Gastrocnemius medialis (tissue), 4 donors: ENCODE data around the gene CSGALNACT2. TPM values are rescaled to one million over a fixed set of nuclear protein-coding genes. Genes with fewer than 3 reads are reported as not detected.

ENCODE experiments used
- ATAC-seq, 2 donors: fragments of 150-250 bp; one replicate each; pipeline ENCODE4 v1.9.1; 2016
- DNase-seq, 2 donors: peaks; one replicate each; pipeline ENCODE4 v3.0.0-alpha.2; 2019
- H3K27ac ChIP-seq, 4 donors: fragments of 200-600 bp; sonication (generic); 1 replicate in 1 of 4; 2 replicates in 3 of 4; pipeline ENCODE4 v1.5.1; 2016 to 2018; ENCODE audit warnings: mild to moderate bottlenecking in 2 of 4, moderate library complexity in 1 of 4
- H3K27me3 ChIP-seq, 3 donors: fragments of 200-600 bp; sonication (generic) in 2 of 3; 1 replicate in 1 of 3; 2 replicates in 2 of 3; pipeline versions ENCODE4 v1.5.1 to v1.6.0; 2016 to 2019; ENCODE audit warnings: mild to moderate bottlenecking in 1 of 3, moderate library complexity in 1 of 3
- H3K36me3 ChIP-seq, 2 donors: fragments of 200-600 bp; sonication (generic) in 1 of 2; one replicate each; pipeline ENCODE4 v1.5.1; 2017 to 2018
- H3K4me1 ChIP-seq, 2 donors: fragments of 200-600 bp; sonication (generic) in 1 of 2; one replicate each; pipeline ENCODE4 v1.5.1; 2016 to 2017; ENCODE audit warnings: mild to moderate bottlenecking in 2 of 2
- H3K4me3 ChIP-seq, 4 donors: fragments of 200-600 bp; sonication (generic) in 3 of 4; 1 replicate in 1 of 4; 2 replicates in 3 of 4; pipeline ENCODE4 v1.5.1; 2016 to 2019; ENCODE audit warnings: mild to moderate bottlenecking in 2 of 4
- H3K9me3 ChIP-seq, 3 donors: fragments of 200-600 bp; sonication (generic) in 2 of 3; 1 replicate in 1 of 3; 2 replicates in 2 of 3; pipeline ENCODE4 v1.5.1; 2016 to 2019
- POLR2A ChIP-seq, 2 donors: fragments of 450-650 bp; IDR thresholded peaks; one replicate each; pipeline ENCODE4 v1.6.1; 2017; ENCODE audit warnings: antibody characterized with exemption in 2 of 2, mild to moderate bottlenecking in 2 of 2, moderate library complexity in 2 of 2
- in situ Hi-C, 4 donors: fragments of 200-750 bp; cut with MboI; loops; one replicate each; pipeline versions ENCODE4 v1.15.0 to v1.8.0; 2017; ENCODE audit warnings: low sequenced_read_pairs in 4 of 4
- intact Hi-C: fragments of 100-400 bp; cut with DNase I; formaldehyde crosslinking; loops from one replicate; pipeline ENCODE4 v1.15.1; 2023; ENCODE audit warnings: low total_unique reads
- total RNA-seq, 4 donors: library from RNA; depleted of rRNA; stranded (reverse); fragments of >200 nt; gene quantifications; one replicate each; pipeline versions ENCODE4 v1.1.0 to v1.2.3, GENCODE V29; 2016
- TF ChIP-seq, protein P1 (sequence below), 5 experiments: fragments of 450-650 bp in 3 of 5; fragments of 200-600 bp in 2 of 5; sonication (generic) in 2 of 5; IDR thresholded peaks in 4 of 5; conservative IDR thresholded peaks in 1 of 5; 1 replicate in 4 of 5; 2 replicates in 1 of 5; pipeline ENCODE4 v1.5.1; 2016 to 2019; ENCODE audit warnings: antibody characterized with exemption in 5 of 5, mild to moderate bottlenecking in 3 of 5, moderate library complexity in 3 of 5

CSGALNACT2 gene
- total RNA-seq, 4 donors from 2014 or later: 12.3 to 17.3 (median 14.1) TPM

DNA sequence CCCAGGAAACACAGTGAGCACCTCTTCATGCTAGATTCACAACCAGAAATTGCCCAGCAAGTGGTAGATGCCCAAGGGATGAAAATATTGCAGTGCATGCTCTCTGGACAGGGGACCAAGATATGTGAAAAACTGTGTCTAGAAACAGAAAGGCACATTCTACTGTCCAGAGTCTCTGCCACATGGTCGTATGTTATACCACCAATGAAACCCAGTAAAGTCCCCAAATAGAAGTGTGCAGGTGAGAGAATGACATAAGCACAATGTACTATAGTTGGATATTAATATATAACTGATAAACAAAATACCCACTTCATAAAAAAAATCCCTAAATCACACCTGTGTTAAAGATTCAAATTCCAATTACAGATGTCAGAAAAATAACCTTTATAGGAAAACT, 84.8 kb downstream of the CSGALNACT2 start:
- Histone ChIP-seq H3K36me3 (no peaks in the 10 kb centered on the region), H3K27ac (no peak overlapping the region), H3K4me3 (no peak overlapping the region), H3K9me3 (no peaks in the 10 kb centered on the region), H3K27me3 (no peaks in the 10 kb centered on the region), H3K4me1 (no peaks in the 10 kb centered on the region)
- in situ Hi-C loops: no loop called here
- ATAC-seq: no peak
- intact Hi-C loops: no loop called here
- no peak for TF ChIP-seq POLR2A (IDR thresholded peaks at IDR 0.05)
- TF ChIP-seq, protein P1, sequence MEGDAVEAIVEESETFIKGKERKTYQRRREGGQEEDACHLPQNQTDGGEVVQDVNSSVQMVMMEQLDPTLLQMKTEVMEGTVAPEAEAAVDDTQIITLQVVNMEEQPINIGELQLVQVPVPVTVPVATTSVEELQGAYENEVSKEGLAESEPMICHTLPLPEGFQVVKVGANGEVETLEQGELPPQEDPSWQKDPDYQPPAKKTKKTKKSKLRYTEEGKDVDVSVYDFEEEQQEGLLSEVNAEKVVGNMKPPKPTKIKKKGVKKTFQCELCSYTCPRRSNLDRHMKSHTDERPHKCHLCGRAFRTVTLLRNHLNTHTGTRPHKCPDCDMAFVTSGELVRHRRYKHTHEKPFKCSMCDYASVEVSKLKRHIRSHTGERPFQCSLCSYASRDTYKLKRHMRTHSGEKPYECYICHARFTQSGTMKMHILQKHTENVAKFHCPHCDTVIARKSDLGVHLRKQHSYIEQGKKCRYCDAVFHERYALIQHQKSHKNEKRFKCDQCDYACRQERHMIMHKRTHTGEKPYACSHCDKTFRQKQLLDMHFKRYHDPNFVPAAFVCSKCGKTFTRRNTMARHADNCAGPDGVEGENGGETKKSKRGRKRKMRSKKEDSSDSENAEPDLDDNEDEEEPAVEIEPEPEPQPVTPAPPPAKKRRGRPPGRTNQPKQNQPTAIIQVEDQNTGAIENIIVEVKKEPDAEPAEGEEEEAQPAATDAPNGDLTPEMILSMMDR (IDR thresholded peaks at IDR 0.05 in 4 of 5, conservative IDR thresholded peaks at IDR 0.05 in 1 of 5): no peak
- no peak for DNase-seq

DNA sequence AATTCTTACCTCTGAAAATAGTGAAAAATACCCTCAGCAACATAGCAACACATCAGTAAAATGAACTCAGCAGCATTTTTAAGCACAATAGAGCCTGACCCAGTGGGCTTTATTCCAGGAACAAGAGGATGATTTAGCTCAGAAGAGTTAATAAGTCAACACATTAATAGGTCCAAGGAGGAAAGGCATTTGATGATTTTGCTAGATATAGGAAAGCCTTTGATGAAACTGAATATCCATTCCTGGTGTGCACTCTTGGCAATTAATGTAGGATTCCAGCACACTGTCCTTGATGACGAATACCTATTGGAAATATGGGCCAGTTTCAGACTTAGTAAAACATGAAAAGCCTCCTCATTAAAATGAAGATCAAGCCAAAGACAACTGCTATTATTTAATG, 86.1 kb downstream of the CSGALNACT2 start:
- H3K27me3 ChIP-seq: peaks cover 6 to 10% (median 8%) of the 10 kb centered on the region in 3 donors
- no peak for ATAC-seq
- no peaks in the 10 kb centered on the region for H3K4me1 ChIP-seq
- in situ Hi-C loops: no loop called here
- no peaks in the 10 kb centered on the region for H3K36me3 ChIP-seq
- no peak overlapping the region for H3K27ac ChIP-seq
- H3K4me3 ChIP-seq: no peak overlapping the region
- no peak for TF ChIP-seq POLR2A (IDR thresholded peaks at IDR 0.05)
- TF ChIP-seq, protein P1 (IDR thresholded peaks at IDR 0.05 in 4 of 5, conservative IDR thresholded peaks at IDR 0.05 in 1 of 5): no peak
- no peaks in the 10 kb centered on the region for H3K9me3 ChIP-seq
- no peak for DNase-seq
- intact Hi-C loops: no loop called here

GRCh38 chr10:43225004-43225786, 87.0 kb downstream of the CSGALNACT2 start:
- H3K9me3 ChIP-seq: no peaks in the 10 kb centered on the region
- H3K27ac ChIP-seq: no peak overlapping the region
- in situ Hi-C loops (no loop called here), intact Hi-C loops (no loop called here)
- H3K4me3 ChIP-seq: no peak overlapping the region
- DNase-seq (no peak), ATAC-seq (no peak)
- no peaks in the 10 kb centered on the region for H3K4me1 ChIP-seq
- no peaks in the 10 kb centered on the region for H3K36me3 ChIP-seq
- TF ChIP-seq POLR2A (IDR thresholded peaks at IDR 0.05): no peak
- TF ChIP-seq, protein P1 (IDR thresholded peaks at IDR 0.05 in 4 of 5, conservative IDR thresholded peaks at IDR 0.05 in 1 of 5): no peak
- H3K27me3 ChIP-seq: peaks cover 10 to 16% (median 10%) of the 10 kb centered on the region in 3 donors

- no peak for DNase-seq
- Histone ChIP-seq H3K4me3 (no peak overlapping the region), H3K27me3 (peaks cover 16 to 22% (median 16%) of the 10 kb centered on the region in 3 donors), H3K9me3 (no peaks in the 10 kb centered on the region), H3K27ac (no peak overlapping the region), H3K4me1 (no peaks in the 10 kb centered on the region), H3K36me3 (no peaks in the 10 kb centered on the region)
- in situ Hi-C loops: no loop called here
- intact Hi-C loops: no loop called here
- no peak for TF ChIP-seq POLR2A (IDR thresholded peaks at IDR 0.05)
- TF ChIP-seq, protein P1 (IDR thresholded peaks at IDR 0.05 in 4 of 5, conservative IDR thresholded peaks at IDR 0.05 in 1 of 5): no peak
- no peak for ATAC-seq
Observed at GRCh38 chr10:43225787-43226153, 87.5 kb downstream of the CSGALNACT2 start.
